ENCODE measurements around the gene ABCB8. TPM values are rescaled to one million over a fixed set of nuclear protein-coding genes. Genes with fewer than 3 reads are reported as not detected.

The ABCB8 gene
- total and polyA plus RNA-seq, 9 of the 15 experiments (the other 6 are each of a cell fraction or from before 2014, with no cell fraction given) = 7.6 to 106 (median 36.3) TPM

- TF ChIP-seq GTF3C2 (IDR thresholded peaks at IDR 0.05; ENCODE audit: borderline replicate concordance, extremely low read depth, insufficient read length) (no peak), SAFB (IDR thresholded peaks at IDR 0.05; ENCODE audit: borderline replicate concordance, low read depth, low read length) (peak; percentile 9; the same call in 1 of the 2 replicates), DDX20 (tag; IDR thresholded peaks at IDR 0.05; ENCODE audit: low read depth) (no peak), ATF3 (IDR thresholded peaks at IDR 0.05) (no peak), ATF3 (CRISPR knock-in tag; conservative IDR thresholded peaks at IDR 0.05) (no peak), TAF15 (IDR thresholded peaks at IDR 0.05; ENCODE audit: low read depth, low read length) (peak; percentile 22; the same call in 1 of the 2 replicates), BCOR (IDR thresholded peaks at IDR 0.05) (no peak), SETDB1 (IDR thresholded peaks at IDR 0.05; ENCODE audit: low read length) (no peak), ZKSCAN1 (IDR thresholded peaks at IDR 0.05; ENCODE audit: low read depth, low read length) (no peak), CTBP1 (IDR thresholded peaks at IDR 0.05; ENCODE audit: borderline replicate concordance) (no peak), MEIS2 (IDR thresholded peaks at IDR 0.05; ENCODE audit: partially characterized antibody) (peak; percentile 46), PREB (CRISPR knock-in tag; IDR thresholded peaks at IDR 0.05) (peak; percentile 89; the same call in 1 of the 2 replicates), ZFP91 (CRISPR knock-in tag; IDR thresholded peaks at IDR 0.05) (no peak), PKNOX1 (IDR thresholded peaks at IDR 0.05) (peak; percentile 69), CBFB (CRISPR knock-in tag; IDR thresholded peaks at IDR 0.05) (peak; percentile 63; the same call in 1 of the 2 replicates), PCBP2 (IDR thresholded peaks at IDR 0.05; ENCODE audit: low read depth, low read length, poor library complexity, severe bottlenecking) (no peak), POLR3G (IDR thresholded peaks at IDR 0.05; ENCODE audit: extremely low read depth, insufficient read length, insufficient replicate concordance) (no peak), PURB (CRISPR knock-in tag; IDR thresholded peaks at IDR 0.05; ENCODE audit: low read depth) (no peak), MCM5 (IDR thresholded peaks at IDR 0.05; ENCODE audit: low read depth) (no peak)
Observed at GRCh38 chr7:151039850-151040548, 11.7 kb downstream of the ABCB8 start (continued).

Data from K562 (cell line).